HCT116 (cell line): ENCODE data around the gene MSANTD3. TPM values are rescaled to one million over a fixed set of nuclear protein-coding genes. Genes with fewer than 3 reads are reported as not detected.

Experiments
- ATAC-seq: fragments of 200-7000 bp; cut with Tn5 transposase; 2 replicates; pipeline ENCODE4 v1.9.1; 2020; ENCODE audit warnings: mild to moderate bottlenecking, moderate library complexity
- BruUV-seq: library from RNA; stranded (reverse); fragments of 400-500 nt; replicated peaks from 2 replicates; lab custom pipeline; 2021; lab: Mats Ljungman, UMichigan
- CTCF ChIA-PET: fragments of 300-600 bp; sonication (Branson Sonifier 250); formaldehyde crosslinking; loops from one replicate; lab custom pipeline; 2021; ENCODE audit warnings: antibody characterized with exemption; lab: Charles Lee
- POLR2A ChIA-PET: fragments of 300-600, 350-600 bp; sonication (Branson Sonifier 250); formaldehyde crosslinking; loops from one replicate; lab custom pipeline; 2021; ENCODE audit warnings: antibody characterized with exemption; lab: Charles Lee
- RAD21 ChIA-PET, 2 experiments: fragments of 300-600 bp; sonication (Branson Sonifier 250); formaldehyde crosslinking; loops; one replicate each; lab custom pipeline; 2023; ENCODE audit warnings: low total read pairs in 2 of 2; ENCODE audit not compliant: uncharacterized antibody in 2 of 2, unreplicated experiment in 2 of 2, low non-redundant PET in 1 of 2; lab: Charles Lee
- DNase-seq: peaks from one replicate; pipeline ENCODE4 v3.0.0-alpha.2; 2010; ENCODE audit warnings: low read depth, low spot score
- H2AFZ ChIP-seq: fragments of 200-600 bp; shearing (Covaris generic), sonication (generic); 2 replicates; pipeline ENCODE4 v1.6.1; 2017; ENCODE audit warnings: low read depth, mixed run types, mixed read lengths, antibody characterized with exemption, low read length; ENCODE audit not compliant: poor library complexity, severe bottlenecking
- H3K27ac ChIP-seq: 2 replicates; pipeline ENCODE4 v1.5.1; 2012; ENCODE audit warnings: low read depth, low read length
- H3K27me3 ChIP-seq: fragments of 200-600 bp; sonication (generic); 2 replicates; pipeline ENCODE4 v1.6.1; 2016; ENCODE audit warnings: mixed run types, low read length, mixed read lengths; ENCODE audit not compliant: insufficient read depth
- H3K36me3 ChIP-seq, 2 experiments: fragments of 200-500 bp in 1 of 2; fragments of 200-600 bp in 1 of 2; sonication (Bioruptor generic) in 1 of 2; sonication (generic) in 1 of 2; 2 replicates each; pipeline versions ENCODE4 v1.5.1 to v1.6.1; 2014 to 2016; ENCODE audit warnings: low read length in 2 of 2, inconsistent platforms in 1 of 2, mixed read lengths in 1 of 2, mixed run types in 1 of 2; ENCODE audit not compliant: insufficient read depth in 2 of 2, control insufficient read depth in 1 of 2
- H3K4me1 ChIP-seq, 2 experiments: fragments of 200-600 bp in 1 of 2; sonication (generic) in 1 of 2; 2 replicates each; pipeline versions ENCODE4 v1.5.1 to v1.6.1; 2012 to 2017; ENCODE audit warnings: low read length in 2 of 2, inconsistent platforms in 1 of 2, mild to moderate bottlenecking in 1 of 2, mixed read lengths in 1 of 2, mixed run types in 1 of 2, moderate library complexity in 1 of 2; ENCODE audit not compliant: insufficient read depth in 2 of 2, control insufficient read depth in 1 of 2
- H3K4me2 ChIP-seq: fragments of 200-600 bp; sonication (generic); 2 replicates; pipeline ENCODE4 v1.6.1; 2017; ENCODE audit warnings: mixed run types, low read length, mixed read lengths
- H3K4me3 ChIP-seq, 2 experiments: fragments of 200-600 bp in 1 of 2; sonication (generic) in 1 of 2; replicated peaks in 1 of 2; 2 replicates each; pipeline ENCODE4 v1.5.1; 2011 to 2016; ENCODE audit warnings: low read length in 2 of 2, control low read depth in 1 of 2, low read depth in 1 of 2, mild to moderate bottlenecking in 1 of 2, mixed read lengths in 1 of 2, mixed run types in 1 of 2
- H3K79me2 ChIP-seq: fragments of 200-600 bp; sonication (generic); 2 replicates; pipeline ENCODE4 v1.6.1; 2017; ENCODE audit warnings: mild to moderate bottlenecking, mixed run types, low read length, moderate library complexity, mixed read lengths; ENCODE audit not compliant: insufficient read depth
- H3K9ac ChIP-seq: fragments of 200-600 bp; sonication (generic); 2 replicates; pipeline ENCODE4 v1.6.1; 2016; ENCODE audit warnings: low read length, mixed read lengths
- H3K9me2 ChIP-seq: fragments of 200-600 bp; sonication (generic), shearing (Covaris generic); 2 replicates; pipeline ENCODE4 v1.6.1; 2017; ENCODE audit warnings: mixed run types, mild to moderate bottlenecking, moderate library complexity; ENCODE audit not compliant: insufficient read depth
- H3K9me3 ChIP-seq, 2 experiments: fragments of 200-500 bp in 1 of 2; fragments of 200-600 bp in 1 of 2; sonication (Bioruptor generic) in 1 of 2; sonication (generic) in 1 of 2; 2 replicates each; pipeline ENCODE4 v1.6.1; 2014 to 2017; ENCODE audit warnings: low read length in 2 of 2, mixed read lengths in 2 of 2, inconsistent platforms in 1 of 2, low read depth in 1 of 2, mild to moderate bottlenecking in 1 of 2, mixed run types in 1 of 2, moderate library complexity in 1 of 2; ENCODE audit not compliant: control insufficient read depth in 1 of 2, insufficient read depth in 1 of 2
- H4K20me1 ChIP-seq: fragments of 200-600 bp; sonication (generic), shearing (Covaris generic); 2 replicates; pipeline ENCODE4 v1.6.1; 2017; ENCODE audit warnings: mixed run types, mild to moderate bottlenecking, moderate library complexity; ENCODE audit not compliant: insufficient read depth
- CBX3 ChIP-seq: IDR thresholded peaks from 2 replicates; pipeline ENCODE4 v1.6.1; 2012; ENCODE audit warnings: low read depth
- CEBPB ChIP-seq: IDR thresholded peaks from 2 replicates; pipeline ENCODE4 v1.6.1; 2012; ENCODE audit warnings: low read depth
- JUND ChIP-seq: IDR thresholded peaks from 2 replicates; pipeline ENCODE4 v1.6.1; 2012
- POLR2A ChIP-seq: IDR thresholded peaks from 2 replicates; pipeline ENCODE4 v1.7.0; 2011; ENCODE audit warnings: borderline replicate concordance; ENCODE audit not compliant: insufficient read depth, insufficient read length; ENCODE audit errors: extremely low read depth
- RAD21 ChIP-seq: IDR thresholded peaks from 2 replicates; pipeline ENCODE4 v1.6.1; 2012; ENCODE audit warnings: low read depth, mild to moderate bottlenecking
- SP1 ChIP-seq: IDR thresholded peaks from 2 replicates; pipeline ENCODE4 v1.6.1; 2012; ENCODE audit warnings: low read depth
- YY1 ChIP-seq: IDR thresholded peaks from 2 replicates; pipeline ENCODE4 v1.6.1; 2011; ENCODE audit warnings: low read length, low read depth, moderate library complexity, mild to moderate bottlenecking; ENCODE audit not compliant: insufficient replicate concordance; ENCODE audit errors: extremely low read depth
- ZFX ChIP-seq: fragments of 450-650 bp; IDR thresholded peaks from 2 replicates; pipeline ENCODE4 v1.6.1; 2017
- ZNF274 ChIP-seq: fragments of 200-500 bp; sonication (Bioruptor generic); IDR thresholded peaks from 2 replicates; pipeline ENCODE4 v1.6.1; 2014; ENCODE audit warnings: mild to moderate bottlenecking, low read depth, low read length, inconsistent platforms
- intact Hi-C: fragments of 100-400 bp; cut with micrococcal nuclease; formaldehyde crosslinking; loops from 2 replicates; pipeline ENCODE4 v1.10.0; 2022
- total RNA-seq: library from RNA; stranded (reverse); gene quantifications from one replicate; pipeline ENCODE4 v1.2.1, GENCODE V29; 2021; ENCODE audit not compliant: unreplicated experiment
- TF ChIP-seq, protein P1 (sequence below): IDR thresholded peaks from 2 replicates; pipeline ENCODE4 v1.6.1; 2012; ENCODE audit warnings: low read depth
- TF ChIP-seq, protein P2 (sequence below): IDR thresholded peaks from 2 replicates; pipeline ENCODE4 v1.6.1; 2012

The MSANTD3 gene
- total RNA-seq, 1 experiment from 2014 or later, result 31.3 TPM

DNA sequence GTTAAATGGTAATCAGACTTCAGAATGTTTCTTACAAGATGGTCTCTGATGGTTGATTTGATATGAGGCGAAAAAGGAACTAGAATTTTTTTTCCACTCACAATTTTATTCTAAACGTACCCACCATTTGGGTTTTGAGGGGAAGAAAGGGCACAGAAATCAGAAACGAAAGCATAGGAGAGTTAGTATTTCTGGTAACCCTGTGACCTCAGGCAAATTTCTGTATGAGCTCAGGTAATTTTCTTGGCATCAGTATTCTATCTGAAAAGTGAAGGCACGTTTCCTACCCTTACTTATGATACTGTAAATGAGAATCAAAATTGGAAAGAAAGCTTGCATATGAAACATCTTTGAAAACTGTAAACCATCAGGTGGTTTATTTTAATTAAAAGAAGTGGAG is 72.5 kb downstream of the MSANTD3 start (continued):
- no peak for TF ChIP-seq YY1
- no peak for TF ChIP-seq RAD21
- TF ChIP-seq POLR2A, result no peak
- no peak for TF ChIP-seq SP1

DNA sequence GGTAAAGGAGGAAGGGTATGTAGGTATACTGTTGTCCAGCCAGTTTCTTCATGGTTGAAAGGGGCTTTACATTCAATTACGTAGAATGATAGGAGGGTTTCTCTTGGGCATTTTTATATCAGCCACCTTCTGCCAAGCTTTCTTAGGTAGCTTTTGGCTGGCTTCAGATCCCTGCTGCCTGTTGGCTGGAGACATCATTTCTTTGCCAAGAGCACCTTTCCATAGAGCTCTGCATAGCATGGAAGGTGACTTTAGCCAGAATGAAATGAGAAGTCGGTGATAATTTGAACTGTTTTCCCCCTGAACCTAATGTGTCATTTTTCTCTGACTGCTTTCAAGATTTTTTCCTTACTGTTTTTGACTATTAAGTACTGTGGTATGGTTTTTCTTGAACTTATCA is 72.9 kb downstream of the MSANTD3 start:
- CTCF ChIA-PET, result no interaction called here
- intact Hi-C loops, result no loop called here
- Histone ChIP-seq H4K20me1 (no peaks in the 10 kb centered on the region), H3K36me3 (no peaks in the 10 kb centered on the region), H3K4me2 (no peak overlapping the region), H3K27ac (no peak overlapping the region), H3K9ac (no peak overlapping the region), H3K9me2 (no peaks in the 10 kb centered on the region), H3K79me2 (no peaks in the 10 kb centered on the region), H3K4me1 (no peaks in the 10 kb centered on the region), H3K27me3 (no peaks in the 10 kb centered on the region), H2AFZ (no peak overlapping the region), H3K4me3 (no peak overlapping the region), H3K9me3 (no peaks in the 10 kb centered on the region)
- ATAC-seq (no peak), DNase-seq (no peak)
- POLR2A ChIA-PET, result no interaction called here
- TF ChIP-seq ZNF274 (no peak), JUND (no peak), ZFX (no peak), CEBPB (no peak), RAD21 (no peak), CBX3 (no peak), YY1 (no peak), POLR2A (no peak), SP1 (no peak)
- TF ChIP-seq, protein P1, sequence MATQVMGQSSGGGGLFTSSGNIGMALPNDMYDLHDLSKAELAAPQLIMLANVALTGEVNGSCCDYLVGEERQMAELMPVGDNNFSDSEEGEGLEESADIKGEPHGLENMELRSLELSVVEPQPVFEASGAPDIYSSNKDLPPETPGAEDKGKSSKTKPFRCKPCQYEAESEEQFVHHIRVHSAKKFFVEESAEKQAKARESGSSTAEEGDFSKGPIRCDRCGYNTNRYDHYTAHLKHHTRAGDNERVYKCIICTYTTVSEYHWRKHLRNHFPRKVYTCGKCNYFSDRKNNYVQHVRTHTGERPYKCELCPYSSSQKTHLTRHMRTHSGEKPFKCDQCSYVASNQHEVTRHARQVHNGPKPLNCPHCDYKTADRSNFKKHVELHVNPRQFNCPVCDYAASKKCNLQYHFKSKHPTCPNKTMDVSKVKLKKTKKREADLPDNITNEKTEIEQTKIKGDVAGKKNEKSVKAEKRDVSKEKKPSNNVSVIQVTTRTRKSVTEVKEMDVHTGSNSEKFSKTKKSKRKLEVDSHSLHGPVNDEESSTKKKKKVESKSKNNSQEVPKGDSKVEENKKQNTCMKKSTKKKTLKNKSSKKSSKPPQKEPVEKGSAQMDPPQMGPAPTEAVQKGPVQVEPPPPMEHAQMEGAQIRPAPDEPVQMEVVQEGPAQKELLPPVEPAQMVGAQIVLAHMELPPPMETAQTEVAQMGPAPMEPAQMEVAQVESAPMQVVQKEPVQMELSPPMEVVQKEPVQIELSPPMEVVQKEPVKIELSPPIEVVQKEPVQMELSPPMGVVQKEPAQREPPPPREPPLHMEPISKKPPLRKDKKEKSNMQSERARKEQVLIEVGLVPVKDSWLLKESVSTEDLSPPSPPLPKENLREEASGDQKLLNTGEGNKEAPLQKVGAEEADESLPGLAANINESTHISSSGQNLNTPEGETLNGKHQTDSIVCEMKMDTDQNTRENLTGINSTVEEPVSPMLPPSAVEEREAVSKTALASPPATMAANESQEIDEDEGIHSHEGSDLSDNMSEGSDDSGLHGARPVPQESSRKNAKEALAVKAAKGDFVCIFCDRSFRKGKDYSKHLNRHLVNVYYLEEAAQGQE, result no peak
- TF ChIP-seq, protein P2, sequence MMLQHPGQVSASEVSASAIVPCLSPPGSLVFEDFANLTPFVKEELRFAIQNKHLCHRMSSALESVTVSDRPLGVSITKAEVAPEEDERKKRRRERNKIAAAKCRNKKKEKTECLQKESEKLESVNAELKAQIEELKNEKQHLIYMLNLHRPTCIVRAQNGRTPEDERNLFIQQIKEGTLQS, result no peak
- RAD21 ChIA-PET, result no interaction called here
- BruUV-seq, result no TSS peak

Other genes starting within 250 kb of the MSANTD3 start
- 53.0 TPM for gene TEX10, start 74.2 kb upstream of the MSANTD3 start, total RNA-seq
- gene TMEFF1, start 46.0 kb downstream of the MSANTD3 start, total RNA-seq, result 3.3 TPM
- 0.59 TPM for gene CAVIN4, start 150.9 kb downstream of the MSANTD3 start, total RNA-seq